GM10266 (cell line): ENCODE results near the gene SF3B2.

Experiments
- DNase-seq: peaks from one replicate; pipeline ENCODE4 v3.0.0; 2012; ENCODE audit errors: extremely low spot score
- CTCF ChIP-seq: IDR thresholded peaks from 2 replicates; pipeline ENCODE4 v1.5.1; 2012; ENCODE audit warnings: mild to moderate bottlenecking, low read depth; ENCODE audit not compliant: control insufficient read depth, insufficient read depth; ENCODE audit errors: missing control alignments

SF3B2 gene

GRCh38 chr11:66035653-66036333, 16.4 kb upstream of the SF3B2 start:
- no peak for TF ChIP-seq CTCF
- no peak for DNase-seq

DNA sequence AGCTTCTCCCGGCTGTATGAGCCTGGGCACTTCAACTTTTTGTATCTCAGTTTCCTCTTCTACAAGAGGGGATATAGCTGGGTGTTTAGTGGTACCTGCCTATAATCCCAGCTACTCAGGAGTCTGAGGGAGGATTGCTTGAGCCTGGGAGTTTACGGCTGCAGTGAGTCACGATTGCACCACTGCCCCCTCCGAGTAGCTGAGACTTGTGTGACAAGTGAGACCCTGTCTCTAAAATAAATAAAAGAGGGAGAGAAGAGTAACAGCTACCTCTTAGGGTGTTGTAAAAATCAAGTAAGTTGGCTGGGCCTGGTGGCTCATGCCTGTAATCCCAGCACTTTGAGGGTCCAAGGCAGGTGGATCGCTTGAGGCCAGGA, 15.8 kb upstream of the SF3B2 start:
- DNase-seq: no peak
- no peak for TF ChIP-seq CTCF

GRCh38 chr11:66037327-66037726, 14.8 kb upstream of the SF3B2 start:
- no peak for DNase-seq
- no peak for TF ChIP-seq CTCF

GRCh38 chr11:66039765-66040164, 12.4 kb upstream of the SF3B2 start:
- no peak for TF ChIP-seq CTCF
- DNase-seq: no peak

- DNase-seq: no peak
- TF ChIP-seq CTCF: no peak
Measured at GRCh38 chr11:66042227-66042995, 9.8 kb upstream of the SF3B2 start.

GRCh38 chr11:66042996-66043906, 8.9 kb upstream of the SF3B2 start:
- peak; percentile 12 for DNase-seq
- TF ChIP-seq CTCF: no peak

- TF ChIP-seq CTCF: no peak
Measured at GRCh38 chr11:66044757-66045156, 7.4 kb upstream of the SF3B2 start.

More at GRCh38 chr11:66044757-66045156, 7.4 kb upstream of the SF3B2 start:
- peak; percentile 44 for DNase-seq
